NT2/D1 (cell line): Measurements from ENCODE around the gene ONECUT2.

Experiments used
- DNase-seq: peaks from one replicate; pipeline ENCODE4 v3.0.0-alpha.2; 2011; ENCODE audit warnings: low read depth, low spot score
- H3K27me3 ChIP-seq: 2 replicates; pipeline ENCODE4 v1.6.0; 2011; ENCODE audit warnings: mild to moderate bottlenecking; ENCODE audit not compliant: insufficient read length, insufficient read depth
- H3K36me3 ChIP-seq: 2 replicates; pipeline ENCODE4 v1.6.1; 2011; ENCODE audit warnings: mild to moderate bottlenecking, low read length, mixed read lengths; ENCODE audit not compliant: insufficient read depth, insufficient read length
- H3K4me1 ChIP-seq: 2 replicates; pipeline ENCODE4 v1.5.1; 2011; ENCODE audit not compliant: insufficient read depth, insufficient read length
- H3K4me3 ChIP-seq: 2 replicates; pipeline ENCODE4 v1.5.1; 2011; ENCODE audit warnings: low read depth; ENCODE audit not compliant: insufficient read length
- H3K9ac ChIP-seq: 2 replicates; pipeline ENCODE4 v1.6.0; 2011; ENCODE audit warnings: low read depth; ENCODE audit not compliant: insufficient read length
- H3K9me3 ChIP-seq: 2 replicates; pipeline ENCODE4 v1.5.1; 2011; ENCODE audit warnings: mild to moderate bottlenecking, low read length; ENCODE audit not compliant: insufficient read depth
- SUZ12 ChIP-seq: IDR thresholded peaks from 2 replicates; pipeline ENCODE4 v1.6.1; 2011; ENCODE audit not compliant: insufficient read length, insufficient read depth; ENCODE audit errors: extremely low read depth
- YY1 ChIP-seq: IDR thresholded peaks from 2 replicates; pipeline ENCODE4 v1.6.1; 2011; ENCODE audit not compliant: insufficient read length, insufficient read depth
- ZNF274 ChIP-seq: IDR thresholded peaks from 2 replicates; pipeline ENCODE4 v1.6.1; 2011; ENCODE audit warnings: mild to moderate bottlenecking, low read depth, low read length

ONECUT2 gene

DNA sequence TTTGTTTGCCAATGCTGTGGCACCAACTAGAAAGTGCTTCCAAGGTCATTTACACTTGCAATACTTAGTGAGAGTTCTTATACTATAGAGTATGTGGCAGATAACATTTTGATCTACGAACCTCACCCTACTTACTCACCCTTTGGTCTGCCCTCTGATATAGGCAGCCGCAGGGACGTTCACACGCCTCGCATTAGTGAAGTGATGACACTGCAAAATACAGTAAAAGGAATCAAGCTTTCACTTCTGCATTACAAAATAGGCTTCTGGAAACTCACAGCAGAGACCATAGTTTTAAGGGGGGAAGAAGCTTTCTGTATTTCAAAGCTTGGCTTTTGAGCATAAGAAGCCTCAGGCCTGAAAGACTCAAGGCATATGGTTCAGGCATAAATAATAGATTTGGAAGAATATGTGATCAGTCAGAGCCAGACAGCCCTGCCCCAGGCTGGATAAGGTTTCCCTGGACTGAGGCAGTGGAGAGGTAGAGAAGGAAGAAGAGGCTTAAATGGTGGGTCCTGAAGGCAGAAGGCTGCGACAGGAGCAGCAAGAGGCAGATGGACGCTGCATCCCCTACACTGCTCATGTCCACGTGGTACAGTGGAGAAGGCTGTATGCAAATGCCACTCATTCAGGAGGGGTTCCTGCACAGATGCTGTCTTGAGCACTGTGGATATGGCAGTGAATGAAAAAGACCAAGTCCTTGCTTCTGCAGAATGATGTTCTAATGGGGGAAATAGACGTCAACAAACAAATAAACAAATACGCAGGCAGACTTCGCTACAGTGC is 88.2 kb downstream of the ONECUT2 start:
- H3K4me3 ChIP-seq: no peak overlapping the region

DNA sequence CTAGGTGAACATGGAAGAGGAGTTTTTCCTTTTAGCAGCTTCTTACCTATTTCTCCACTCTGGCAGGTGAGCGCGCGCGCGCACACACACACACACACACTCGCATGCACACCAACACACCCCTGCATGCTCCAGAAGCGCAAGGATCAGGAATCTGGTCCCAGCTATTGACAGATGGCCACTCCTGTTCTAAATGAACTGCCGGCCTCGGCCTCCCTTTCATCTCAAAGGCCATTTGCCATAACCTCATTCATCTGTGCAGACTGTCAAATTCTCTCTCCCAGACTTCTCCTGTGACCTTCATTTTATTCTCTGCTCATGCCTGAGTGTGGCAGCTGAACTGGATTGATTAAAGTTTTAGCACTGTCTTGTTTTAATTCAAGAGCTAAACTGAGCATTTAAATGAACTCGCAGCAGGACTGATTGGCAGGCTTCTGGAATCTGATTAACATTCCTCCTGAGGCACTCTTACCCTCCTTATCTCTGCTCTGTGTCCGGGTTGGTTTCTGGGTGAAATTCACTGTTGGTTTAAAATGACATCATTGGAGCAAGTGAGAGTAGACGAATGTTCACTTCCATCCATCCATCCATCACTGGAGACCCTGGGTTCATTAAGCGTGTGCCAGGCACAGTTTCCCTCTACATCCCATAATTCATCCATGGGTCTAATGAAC is 92.5 kb downstream of the ONECUT2 start:
- Histone ChIP-seq H3K4me3 (no peak overlapping the region), H3K9me3 (0 out of 2 replicates have a peak, but pooled peaks cover 5% of the 10 kb centered on the region), H3K36me3 (no peaks in the 10 kb centered on the region), H3K9ac (no peak overlapping the region), H3K27me3 (no peaks in the 10 kb centered on the region), H3K4me1 (no peaks in the 10 kb centered on the region)
- DNase-seq: no peak
- no peak for TF ChIP-seq ZNF274
- no peak for TF ChIP-seq YY1
- TF ChIP-seq SUZ12: no peak

More for the DNA sequence above, 88.2 kb downstream of the ONECUT2 start:
- Histone ChIP-seq H3K4me1 (no peaks in the 10 kb centered on the region), H3K9ac (no peak overlapping the region), H3K36me3 (no peaks in the 10 kb centered on the region), H3K27me3 (no peaks in the 10 kb centered on the region), H3K9me3 (0 out of 2 replicates have a peak, but pooled peaks cover 5% of the 10 kb centered on the region)
- no peak for TF ChIP-seq ZNF274
- no peak for TF ChIP-seq YY1
- no peak for TF ChIP-seq SUZ12
- DNase-seq: no peak

DNA sequence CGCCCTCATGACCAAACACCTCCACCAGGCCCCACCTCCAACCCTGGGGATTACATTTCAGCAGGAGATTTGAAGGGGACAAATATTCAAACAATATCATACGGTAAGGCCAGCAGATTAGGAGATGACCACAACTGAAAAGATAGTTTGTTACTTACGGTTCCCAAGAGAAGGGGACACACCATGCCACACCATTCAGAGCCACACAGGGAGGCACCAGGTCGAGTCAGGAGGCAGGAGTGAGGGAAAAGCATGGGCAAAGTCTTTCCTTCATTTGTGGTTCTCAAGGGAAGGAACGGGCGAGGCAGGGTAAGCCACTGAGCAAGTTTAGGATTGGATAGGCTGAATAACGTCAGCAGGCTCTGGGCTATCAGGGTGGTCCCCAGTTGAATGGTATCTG is 94.0 kb downstream of the ONECUT2 start:
- no peaks in the 10 kb centered on the region for H3K4me1 ChIP-seq
- DNase-seq: no peak
- TF ChIP-seq ZNF274 (no peak), YY1 (no peak), SUZ12 (no peak)
- H3K27me3 ChIP-seq: no peaks in the 10 kb centered on the region
- 0 out of 2 replicates have a peak, but pooled peaks cover 5% of the 10 kb centered on the region for H3K9me3 ChIP-seq
- H3K9ac ChIP-seq: no peak overlapping the region
- no peaks in the 10 kb centered on the region for H3K36me3 ChIP-seq
- no peak overlapping the region for H3K4me3 ChIP-seq

DNA sequence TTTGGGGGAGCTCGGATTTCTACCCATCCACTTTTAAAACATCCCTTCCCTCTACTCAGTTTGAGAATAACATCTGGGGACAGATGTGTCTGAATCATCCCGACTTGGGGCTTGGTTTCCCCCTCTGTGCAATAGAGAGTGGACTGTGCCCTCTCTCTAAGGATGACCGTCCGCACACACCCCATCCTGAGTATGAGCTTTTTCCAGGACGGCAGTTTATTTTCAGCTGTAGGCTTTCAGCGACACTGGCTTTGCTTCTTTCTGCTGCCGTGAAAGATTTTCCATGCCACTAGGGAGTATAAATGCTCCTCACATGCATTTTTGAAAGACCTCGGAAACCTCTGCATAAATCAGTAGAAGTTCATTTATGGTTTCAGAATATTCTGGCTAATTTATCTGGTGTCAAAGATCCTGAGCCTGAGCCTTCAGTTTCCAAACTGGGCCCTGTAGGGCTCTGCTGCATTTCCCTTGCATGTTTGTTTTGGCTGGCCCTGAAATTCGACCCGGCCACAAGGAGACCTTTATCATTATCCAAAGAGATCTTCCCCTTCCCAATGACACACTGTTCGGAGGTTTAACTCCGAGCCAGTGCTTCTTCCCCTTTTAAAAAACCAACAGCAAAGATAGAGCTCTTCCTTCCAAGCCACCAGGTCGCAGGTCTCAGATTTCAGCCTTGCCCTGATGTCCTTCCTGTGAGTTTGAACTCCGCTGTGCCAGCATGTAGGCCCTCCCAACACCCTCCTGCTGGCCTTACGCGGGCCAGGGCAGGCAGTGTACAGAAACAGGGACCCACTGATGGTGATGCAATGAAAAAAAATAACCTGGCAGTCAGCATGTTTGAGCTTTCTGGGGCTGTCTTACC is 98.1 kb downstream of the ONECUT2 start:
- Histone ChIP-seq H3K9me3 (no peaks in the 10 kb centered on the region), H3K36me3 (no peaks in the 10 kb centered on the region), H3K9ac (no peak overlapping the region), H3K27me3 (no peaks in the 10 kb centered on the region), H3K4me3 (no peak overlapping the region), H3K4me1 (peaks cover 2% of the 10 kb centered on the region)
- TF ChIP-seq ZNF274: no peak
- TF ChIP-seq SUZ12: no peak
- no peak for TF ChIP-seq YY1
- DNase-seq: no peak

DNA sequence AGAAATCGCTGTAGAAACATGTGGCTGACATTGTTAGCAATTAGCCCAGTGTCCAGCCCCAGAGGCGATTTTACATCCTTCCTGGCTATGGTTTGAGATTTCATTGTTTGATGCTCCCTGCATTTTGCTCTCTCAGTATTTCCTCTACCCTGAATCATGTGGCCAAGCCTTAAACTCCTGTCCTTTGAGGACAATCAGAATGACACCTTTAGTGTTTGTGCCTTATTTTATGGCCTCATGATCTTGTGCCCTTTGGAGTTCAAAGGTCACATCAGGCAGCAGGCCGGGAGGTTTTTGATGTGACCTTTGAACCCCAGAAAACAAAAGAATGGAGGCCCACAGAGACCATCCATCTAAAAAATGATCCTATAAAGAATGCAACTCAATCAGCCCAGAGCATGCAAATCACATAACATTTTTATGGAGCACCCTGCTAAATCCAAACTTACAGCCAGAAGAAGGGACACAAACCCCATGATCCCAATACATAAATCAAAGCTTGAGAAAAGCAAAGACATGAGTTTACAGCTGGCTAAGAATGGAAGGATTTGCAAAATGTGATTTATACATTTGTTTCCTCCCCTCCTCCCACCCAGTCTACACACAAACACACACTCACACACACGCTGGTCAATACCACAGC is 98.8 kb downstream of the ONECUT2 start:
- H3K9me3 ChIP-seq: no peaks in the 10 kb centered on the region
- H3K4me1 ChIP-seq: peaks cover 2% of the 10 kb centered on the region
- H3K36me3 ChIP-seq: no peaks in the 10 kb centered on the region
- no peak overlapping the region for H3K4me3 ChIP-seq
- no peak for DNase-seq
- no peaks in the 10 kb centered on the region for H3K27me3 ChIP-seq
- TF ChIP-seq YY1 (no peak), ZNF274 (no peak), SUZ12 (no peak)
- H3K9ac ChIP-seq: no peak overlapping the region

- Histone ChIP-seq H3K9me3 (no peaks in the 10 kb centered on the region), H3K27me3 (no peaks in the 10 kb centered on the region), H3K4me3 (no peak overlapping the region), H3K36me3 (no peaks in the 10 kb centered on the region), H3K4me1 (peaks cover 2% of the 10 kb centered on the region), H3K9ac (no peak overlapping the region)
- DNase-seq: no peak
- TF ChIP-seq SUZ12: no peak
- TF ChIP-seq YY1: no peak
- TF ChIP-seq ZNF274: no peak
Observed at GRCh38 chr18:57534511-57534909, 99.3 kb downstream of the ONECUT2 start.

GRCh38 chr18:57538614-57539013 is 103.4 kb downstream of the ONECUT2 start:
- Histone ChIP-seq H3K36me3 (no peaks in the 10 kb centered on the region), H3K4me1 (peaks cover 4% of the 10 kb centered on the region), H3K27me3 (no peaks in the 10 kb centered on the region), H3K9ac (no peak overlapping the region), H3K4me3 (no peak overlapping the region), H3K9me3 (no peaks in the 10 kb centered on the region)
- TF ChIP-seq ZNF274 (no peak), YY1 (no peak), SUZ12 (no peak)
- DNase-seq: no peak
